EH (cell line): ENCODE measurements around the gene SLCO3A1.
"Not testable (repeated sequence)": the region's sequence is repeated elsewhere in the genome, so short reads cannot be mapped to it uniquely, and the experiment has no call there.

Experiments used
- DNase-seq: peaks from one replicate; pipeline ENCODE4 v3.0.0-alpha.2; 2015; ENCODE audit warnings: low read depth

SLCO3A1 gene

GRCh38 chr15:92161039-92161670, 307.6 kb downstream of the SLCO3A1 start:
- DNase-seq, result no peak

GRCh38 chr15:92162657-92163056, 309.1 kb downstream of the SLCO3A1 start:
- DNase-seq, result no peak

- DNase-seq, result peak; percentile 18
Observed at GRCh38 chr15:92163641-92164040, 310.1 kb downstream of the SLCO3A1 start.

- peak; percentile 82 for DNase-seq
Observed at GRCh38 chr15:92164327-92165000, 311.0 kb downstream of the SLCO3A1 start.

- DNase-seq, result no peak
Observed at GRCh38 chr15:92165001-92165346, 311.5 kb downstream of the SLCO3A1 start.

- DNase-seq, result no peak
Observed at GRCh38 chr15:92166029-92166428, 312.5 kb downstream of the SLCO3A1 start.

- DNase-seq, result no peak
Observed at GRCh38 chr15:92166751-92167405, 313.4 kb downstream of the SLCO3A1 start.

GRCh38 chr15:92167451-92167850, 313.9 kb downstream of the SLCO3A1 start:
- DNase-seq, result no peak

- DNase-seq, result no peak
Observed at GRCh38 chr15:92168066-92168683, 314.7 kb downstream of the SLCO3A1 start.

GRCh38 chr15:92170897-92171296, 317.4 kb downstream of the SLCO3A1 start:
- no peak for DNase-seq

- no peak for DNase-seq
Observed at GRCh38 chr15:92178911-92179310, 325.4 kb downstream of the SLCO3A1 start.

- no peak for DNase-seq
Observed at GRCh38 chr15:92184142-92184541, 330.6 kb downstream of the SLCO3A1 start.

- no peak for DNase-seq
Observed at GRCh38 chr15:92184679-92185230, 331.2 kb downstream of the SLCO3A1 start.

GRCh38 chr15:92187975-92188374, 334.5 kb downstream of the SLCO3A1 start:
- DNase-seq, result no peak

- DNase-seq, result no peak
Observed at GRCh38 chr15:92189166-92189565, 335.7 kb downstream of the SLCO3A1 start.

- DNase-seq, result no peak
Observed at GRCh38 chr15:92195241-92195640, 341.7 kb downstream of the SLCO3A1 start.

GRCh38 chr15:92196342-92196741, 342.8 kb downstream of the SLCO3A1 start:
- no peak for DNase-seq

GRCh38 chr15:92197746-92198145, 344.2 kb downstream of the SLCO3A1 start:
- DNase-seq, result no peak

GRCh38 chr15:92200891-92201290, 347.4 kb downstream of the SLCO3A1 start:
- DNase-seq, result no peak

GRCh38 chr15:92205255-92205739, 351.8 kb downstream of the SLCO3A1 start:
- no peak for DNase-seq

GRCh38 chr15:92207601-92208000, 354.1 kb downstream of the SLCO3A1 start:
- DNase-seq, result not testable (repeated sequence)
